NT2/D1 (cell line): Measurements from ENCODE around the gene INA.

Experiments used
- SUZ12 ChIP-seq: IDR thresholded peaks from 2 replicates; pipeline ENCODE4 v1.6.1; 2011; ENCODE audit not compliant: insufficient read length, insufficient read depth; ENCODE audit errors: extremely low read depth
- ZNF274 ChIP-seq: IDR thresholded peaks from 2 replicates; pipeline ENCODE4 v1.6.1; 2011; ENCODE audit warnings: mild to moderate bottlenecking, low read depth, low read length

DNA sequence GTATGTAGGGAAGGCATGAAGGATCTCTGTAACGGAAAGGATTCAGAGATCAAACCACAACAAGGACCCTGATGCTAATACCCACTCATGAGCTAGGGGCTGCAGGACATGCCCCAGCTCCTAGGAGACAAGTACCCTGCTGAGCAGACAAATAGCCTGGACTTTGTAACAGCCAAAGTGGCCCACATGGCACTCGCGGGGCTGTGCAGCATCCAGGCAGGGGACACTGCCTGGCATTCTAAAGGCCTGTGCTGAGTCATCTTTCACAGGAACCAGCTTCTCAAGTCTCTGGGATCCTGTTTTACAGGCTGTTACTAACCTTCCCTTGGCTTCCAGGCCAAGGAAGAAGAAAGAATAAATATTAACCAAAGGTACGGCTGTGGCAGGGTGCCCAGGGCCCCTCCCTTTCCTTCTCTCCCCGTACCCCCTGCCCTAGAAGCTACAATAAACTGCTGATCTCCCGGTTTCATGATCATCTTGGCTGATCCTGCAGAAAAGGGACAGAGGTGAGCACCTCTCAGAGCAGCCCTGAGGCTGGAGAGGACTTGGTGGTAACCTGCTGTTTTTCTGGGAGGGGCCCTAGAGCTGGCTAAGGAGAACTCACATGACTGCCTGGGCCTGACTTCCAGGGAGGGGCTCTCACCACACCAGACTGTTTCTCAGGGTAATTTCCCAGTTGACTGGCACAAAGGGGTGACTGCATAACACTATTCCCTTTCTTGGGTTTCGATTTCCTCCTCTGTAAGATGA, 35.5 kb upstream of the INA start:
- TF ChIP-seq ZNF274 (no peak), SUZ12 (no peak)
